ENCODE data around the gene MTCL1.

- TF ChIP-seq CTCF (IDR thresholded peaks at IDR 0.05; ENCODE audit: low read depth, low read length, missing input control), result no peak
- no peak for TF ChIP-seq GABPA (IDR thresholded peaks at IDR 0.05 in 1 of 2, conservative IDR thresholded peaks at IDR 0.05 in 1 of 2)
- TF ChIP-seq SP1 (IDR thresholded peaks at IDR 0.05), result no peak
- TF ChIP-seq MAX (IDR thresholded peaks at IDR 0.05), result no peak
- no peak for TF ChIP-seq ZBTB33 (IDR thresholded peaks at IDR 0.05)
- TF ChIP-seq TAF1 (conservative IDR thresholded peaks at IDR 0.05), result no peak
- TF ChIP-seq NR2F2 (IDR thresholded peaks at IDR 0.05), result no peak
- no peak for TF ChIP-seq HNF4G (IDR thresholded peaks at IDR 0.05)
- no peak for TF ChIP-seq YY1 (IDR thresholded peaks at IDR 0.05)
- TF ChIP-seq REST (IDR thresholded peaks at IDR 0.05), result no peak
- no peak for TF ChIP-seq JUND (IDR thresholded peaks at IDR 0.05)
- TF ChIP-seq EGR1 (IDR thresholded peaks at IDR 0.05; ENCODE audit: low read depth in 2 of 2), result no peak
Observed at GRCh38 chr18:8668381-8668780, 37.0 kb upstream of the MTCL1 start.
